ENCODE measurements around the gene ESD.

- no peak for TF ChIP-seq POLR2A (IDR thresholded peaks at IDR 0.05; ENCODE audit: low read depth, low read length)
- no peak for TF ChIP-seq CTCF (IDR thresholded peaks at IDR 0.05; ENCODE audit: extremely low read depth in 1 of 2, insufficient read depth in 1 of 2, low read depth in 1 of 2, low read length in 2 of 2)
- TF ChIP-seq EZH2 (IDR thresholded peaks at IDR 0.05; ENCODE audit: borderline replicate concordance, low read depth, low read length, severe bottlenecking): no peak
- TF ChIP-seq MYC (IDR thresholded peaks at IDR 0.05; ENCODE audit: low read depth, low read length): no peak
- no peak for TF ChIP-seq GATA2 (IDR thresholded peaks at IDR 0.05; ENCODE audit: insufficient read depth, insufficient read length, low read depth, low read length)
- TF ChIP-seq, protein P1, sequence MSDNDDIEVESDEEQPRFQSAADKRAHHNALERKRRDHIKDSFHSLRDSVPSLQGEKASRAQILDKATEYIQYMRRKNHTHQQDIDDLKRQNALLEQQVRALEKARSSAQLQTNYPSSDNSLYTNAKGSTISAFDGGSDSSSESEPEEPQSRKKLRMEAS (IDR thresholded peaks at IDR 0.05; ENCODE audit: insufficient read depth, insufficient read length): no peak
These were observed 43.8 kb downstream of the ESD start for GRCh38 chr13:46753137-46753536.

Measured in endothelial cell of umbilical vein (primary cell).